ENCODE results near the gene PIPOX. TPM values are rescaled to one million over a fixed set of nuclear protein-coding genes. Genes with fewer than 3 reads are reported as not detected.
"Not testable (repeated sequence)": the region's sequence is repeated elsewhere in the genome, so short reads cannot be mapped to it uniquely, and the experiment has no call there.

Gene PIPOX
- total RNA-seq, 2 donors from 2014 or later: 1.2 to 2.1 TPM

- DNase-seq (ENCODE audit: low spot score); intact Hi-C loops (cut with DNase I): not testable (repeated sequence)
These were observed 45.8 kb downstream of the PIPOX start for GRCh38 chr17:29088782-29089181.

- no peak for DNase-seq (ENCODE audit: low spot score)
- intact Hi-C loops (cut with DNase I): no loop called here
These were observed 46.7 kb downstream of the PIPOX start for GRCh38 chr17:29089601-29090044.

GRCh38 chr17:29090108-29090507 lies 47.2 kb downstream of the PIPOX start:
- no peak for DNase-seq (ENCODE audit: low spot score)
- intact Hi-C loops (cut with DNase I): no loop called here

GRCh38 chr17:29090750-29091605 lies 48.0 kb downstream of the PIPOX start:
- no peak for DNase-seq (ENCODE audit: low spot score)

GRCh38 chr17:29091606-29092289 lies 48.8 kb downstream of the PIPOX start:
- DNase-seq (ENCODE audit: low spot score): no peak
- intact Hi-C loops (cut with DNase I): no loop called here

More at GRCh38 chr17:29090750-29091605, 48.0 kb downstream of the PIPOX start:
- intact Hi-C loops (cut with DNase I): no loop called here

- intact Hi-C loops (cut with DNase I): no loop called here
- DNase-seq (ENCODE audit: low spot score): no peak
These were observed 50.3 kb downstream of the PIPOX start for GRCh38 chr17:29093090-29093871.

GRCh38 chr17:29094101-29094708 lies 51.3 kb downstream of the PIPOX start:
- intact Hi-C loops (cut with DNase I): no loop called here
- DNase-seq (ENCODE audit: low spot score): no peak

- intact Hi-C loops (cut with DNase I): no loop called here
- no peak for DNase-seq (ENCODE audit: low spot score)
These were observed 52.5 kb downstream of the PIPOX start for GRCh38 chr17:29095439-29095838.

GRCh38 chr17:29096094-29096493 lies 53.2 kb downstream of the PIPOX start:
- no peak for DNase-seq (ENCODE audit: low spot score)
- intact Hi-C loops (cut with DNase I): no loop called here

GRCh38 chr17:29099527-29099926 lies 56.6 kb downstream of the PIPOX start:
- intact Hi-C loops (cut with DNase I): no loop called here

GRCh38 chr17:29100296-29100695 lies 57.4 kb downstream of the PIPOX start:
- intact Hi-C loops (cut with DNase I): no loop called here
- DNase-seq (ENCODE audit: low spot score): no peak

More at GRCh38 chr17:29099527-29099926, 56.6 kb downstream of the PIPOX start:
- DNase-seq (ENCODE audit: low spot score): no peak

GRCh38 chr17:29102046-29102445 lies 59.1 kb downstream of the PIPOX start:
- DNase-seq (ENCODE audit: low spot score): no peak
- intact Hi-C loops (cut with DNase I): no loop called here

- no peak for DNase-seq (ENCODE audit: low spot score)
- intact Hi-C loops (cut with DNase I): no loop called here
These were observed 59.8 kb downstream of the PIPOX start for GRCh38 chr17:29102741-29103181.

- DNase-seq (ENCODE audit: low spot score): peak; percentile 67
- intact Hi-C loops (cut with DNase I): no loop called here
These were observed 60.4 kb downstream of the PIPOX start for GRCh38 chr17:29103341-29103740.

Other genes with a start within 250 kb of the PIPOX start
- gene FAM222B, start 200.4 kb upstream of the PIPOX start, total RNA-seq: 10 to 100 TPM; 13.8 to 19.2 TPM
- gene ERAL1, start 188.1 kb upstream of the PIPOX start, total RNA-seq: 10 to 100 TPM; 22.6 to 24.4 TPM
- gene FLOT2, start 145.4 kb upstream of the PIPOX start, total RNA-seq: 100 to 1,000 TPM in 1 of 2 donors, 10 to 100 TPM in 1; 99.0 to 101 TPM
- gene DHRS13, start 140.1 kb upstream of the PIPOX start, total RNA-seq: 1 to 10 TPM; 3.7 to 4.0 TPM
- gene PHF12, start 91.6 kb upstream of the PIPOX start, total RNA-seq: 10 to 100 TPM; 26.7 to 32.3 TPM
- not detected for gene SEZ6, start 37.1 kb upstream of the PIPOX start, total RNA-seq
- 10 to 100 TPM; 76.3 to 87.9 TPM for gene MYO18A, start 137.3 kb downstream of the PIPOX start, total RNA-seq
- not detected for gene CRYBA1, start 203.7 kb downstream of the PIPOX start, total RNA-seq